Esophagus muscularis mucosa (tissue), 4 donors: ENCODE data around the gene SND1.

ENCODE experiments used
- EP300 ChIP-seq: sonication (generic); formaldehyde crosslinking; IDR thresholded peaks from one replicate; pipeline ENCODE4 v1.6.1; 2017; ENCODE audit warnings: antibody characterized with exemption
- POLR2A ChIP-seq: fragments of 450-650 bp; IDR thresholded peaks from one replicate; pipeline ENCODE4 v1.6.1; 2017; ENCODE audit warnings: antibody characterized with exemption, moderate library complexity, mild to moderate bottlenecking, low read depth
- POLR2AphosphoS5 ChIP-seq, 2 donors: sonication (generic); formaldehyde crosslinking; IDR thresholded peaks; one replicate each; pipeline ENCODE4 v1.6.1; 2017; ENCODE audit warnings: antibody characterized with exemption in 2 of 2
- TF ChIP-seq, protein P1 (sequence below), 3 experiments: fragments of 200-600 bp in 2 of 3; fragments of 450-650 bp in 1 of 3; sonication (generic) in 2 of 3; IDR thresholded peaks; one replicate each; pipeline ENCODE4 v1.5.1; 2017 to 2019; ENCODE audit warnings: antibody characterized with exemption in 3 of 3, mild to moderate bottlenecking in 2 of 3, moderate library complexity in 1 of 3

DNA sequence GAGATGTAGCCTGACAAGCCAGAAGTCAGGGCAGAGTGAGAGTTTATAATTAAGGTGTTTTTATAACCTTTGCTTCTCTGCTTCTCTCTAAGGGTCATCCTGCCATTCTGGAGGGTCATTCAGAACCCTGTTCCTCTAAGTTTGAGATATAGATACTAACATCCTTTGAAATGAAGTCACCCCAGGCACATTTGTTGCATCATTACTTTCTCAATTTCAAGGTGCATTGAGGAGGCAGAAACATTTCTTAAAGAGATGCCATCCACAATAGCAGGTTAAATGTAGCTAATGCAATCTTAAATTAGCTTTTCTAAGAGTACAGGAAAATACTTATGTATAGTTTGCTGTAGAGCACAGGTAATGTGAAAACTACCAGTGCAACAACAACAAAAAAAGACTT is 272.9 kb downstream of the SND1 start:
- TF ChIP-seq, protein P1, sequence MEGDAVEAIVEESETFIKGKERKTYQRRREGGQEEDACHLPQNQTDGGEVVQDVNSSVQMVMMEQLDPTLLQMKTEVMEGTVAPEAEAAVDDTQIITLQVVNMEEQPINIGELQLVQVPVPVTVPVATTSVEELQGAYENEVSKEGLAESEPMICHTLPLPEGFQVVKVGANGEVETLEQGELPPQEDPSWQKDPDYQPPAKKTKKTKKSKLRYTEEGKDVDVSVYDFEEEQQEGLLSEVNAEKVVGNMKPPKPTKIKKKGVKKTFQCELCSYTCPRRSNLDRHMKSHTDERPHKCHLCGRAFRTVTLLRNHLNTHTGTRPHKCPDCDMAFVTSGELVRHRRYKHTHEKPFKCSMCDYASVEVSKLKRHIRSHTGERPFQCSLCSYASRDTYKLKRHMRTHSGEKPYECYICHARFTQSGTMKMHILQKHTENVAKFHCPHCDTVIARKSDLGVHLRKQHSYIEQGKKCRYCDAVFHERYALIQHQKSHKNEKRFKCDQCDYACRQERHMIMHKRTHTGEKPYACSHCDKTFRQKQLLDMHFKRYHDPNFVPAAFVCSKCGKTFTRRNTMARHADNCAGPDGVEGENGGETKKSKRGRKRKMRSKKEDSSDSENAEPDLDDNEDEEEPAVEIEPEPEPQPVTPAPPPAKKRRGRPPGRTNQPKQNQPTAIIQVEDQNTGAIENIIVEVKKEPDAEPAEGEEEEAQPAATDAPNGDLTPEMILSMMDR (IDR thresholded peaks at IDR 0.05): no peak
- TF ChIP-seq POLR2A (no peak), POLR2AphosphoS5 (IDR thresholded peaks at IDR 0.05) (no peak), EP300 (no peak)
